Testis (tissue), 2 donors: Measurements from ENCODE around the gene RIN2.

Source experiments
- POLR2A ChIP-seq: fragments of 450-650 bp; IDR thresholded peaks from one replicate; pipeline ENCODE4 v1.6.1; 2017; ENCODE audit warnings: antibody characterized with exemption, mild to moderate bottlenecking, moderate library complexity
- TF ChIP-seq, protein P1 (sequence below), 3 experiments: fragments of 450-650 bp in 2 of 3; fragments of 200-600 bp in 1 of 3; sonication (generic) in 1 of 3; IDR thresholded peaks; one replicate each; pipeline ENCODE4 v1.5.1; 2016 to 2019; ENCODE audit warnings: antibody characterized with exemption in 3 of 3, mild to moderate bottlenecking in 2 of 3, moderate library complexity in 1 of 3

DNA sequence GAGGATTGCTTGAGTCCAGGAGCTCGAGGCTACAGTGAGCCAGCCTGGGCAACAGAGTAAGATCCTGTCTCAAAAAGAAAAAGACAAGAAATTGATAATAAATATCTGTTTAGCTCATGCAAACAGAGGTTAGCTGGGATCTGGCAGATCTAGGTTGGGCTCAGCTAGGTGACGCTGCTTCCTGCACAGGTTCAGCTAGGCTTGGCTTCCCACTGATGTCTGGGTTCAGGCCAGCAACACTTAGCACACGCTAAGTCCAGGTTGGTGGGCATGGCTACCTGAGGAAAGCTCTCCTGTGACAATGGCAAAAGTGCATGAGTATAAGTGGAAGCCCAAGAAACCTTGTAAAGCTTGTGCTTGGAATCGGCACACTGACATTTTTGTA is 48.7 kb downstream of the RIN2 start:
- TF ChIP-seq, protein P1, sequence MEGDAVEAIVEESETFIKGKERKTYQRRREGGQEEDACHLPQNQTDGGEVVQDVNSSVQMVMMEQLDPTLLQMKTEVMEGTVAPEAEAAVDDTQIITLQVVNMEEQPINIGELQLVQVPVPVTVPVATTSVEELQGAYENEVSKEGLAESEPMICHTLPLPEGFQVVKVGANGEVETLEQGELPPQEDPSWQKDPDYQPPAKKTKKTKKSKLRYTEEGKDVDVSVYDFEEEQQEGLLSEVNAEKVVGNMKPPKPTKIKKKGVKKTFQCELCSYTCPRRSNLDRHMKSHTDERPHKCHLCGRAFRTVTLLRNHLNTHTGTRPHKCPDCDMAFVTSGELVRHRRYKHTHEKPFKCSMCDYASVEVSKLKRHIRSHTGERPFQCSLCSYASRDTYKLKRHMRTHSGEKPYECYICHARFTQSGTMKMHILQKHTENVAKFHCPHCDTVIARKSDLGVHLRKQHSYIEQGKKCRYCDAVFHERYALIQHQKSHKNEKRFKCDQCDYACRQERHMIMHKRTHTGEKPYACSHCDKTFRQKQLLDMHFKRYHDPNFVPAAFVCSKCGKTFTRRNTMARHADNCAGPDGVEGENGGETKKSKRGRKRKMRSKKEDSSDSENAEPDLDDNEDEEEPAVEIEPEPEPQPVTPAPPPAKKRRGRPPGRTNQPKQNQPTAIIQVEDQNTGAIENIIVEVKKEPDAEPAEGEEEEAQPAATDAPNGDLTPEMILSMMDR (IDR thresholded peaks at IDR 0.05), result no peak
- TF ChIP-seq POLR2A, result no peak
